ENCODE measurements around the gene RAMP1.
"Not testable (repeated sequence)": the region's sequence is repeated elsewhere in the genome, so short reads cannot be mapped to it uniquely, and the experiment has no call there.

RAMP1 gene

DNA sequence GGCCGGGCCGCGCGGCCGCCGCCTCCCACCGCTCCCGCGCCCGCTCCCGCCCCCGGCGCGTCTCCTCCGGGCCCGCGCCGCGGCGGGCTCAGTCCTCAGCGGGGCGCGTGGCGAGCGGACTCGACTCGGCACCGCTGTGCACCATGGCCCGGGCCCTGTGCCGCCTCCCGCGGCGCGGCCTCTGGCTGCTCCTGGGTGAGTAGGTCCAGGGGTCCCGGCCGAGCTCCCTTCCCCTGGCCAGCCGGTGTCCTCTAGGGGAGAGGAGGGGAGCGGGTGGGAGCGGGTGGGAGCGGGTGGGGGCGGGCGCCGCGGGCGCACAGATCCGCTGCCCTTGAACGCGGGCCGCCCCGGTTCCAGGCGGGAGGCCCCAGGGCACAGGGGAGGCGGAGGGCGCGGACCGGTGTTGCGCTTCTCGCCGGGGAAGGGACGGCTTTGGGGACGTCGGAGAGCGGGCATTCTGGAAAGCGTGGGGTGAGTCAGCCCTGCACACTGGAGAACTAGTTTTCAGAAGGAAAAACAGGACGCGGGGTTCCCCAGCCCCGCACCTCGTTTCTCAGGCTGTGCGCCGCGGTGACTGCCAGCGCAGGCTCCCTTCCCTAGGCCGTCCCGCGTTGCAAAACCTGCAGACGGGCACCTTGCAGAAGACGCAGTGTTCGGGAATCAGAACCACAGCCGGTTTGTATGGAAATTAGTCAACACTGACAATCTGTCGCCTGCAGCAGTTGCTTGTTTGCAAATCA, at the start of gene RAMP1:
Gene RAMP1, plus strand, starts transcription at position 91 of the 740 bp plus-strand sequence. Its CDS starts 53 bp downstream, at position 144.
- DNase-seq = peak; percentile 34 to 52

DNA sequence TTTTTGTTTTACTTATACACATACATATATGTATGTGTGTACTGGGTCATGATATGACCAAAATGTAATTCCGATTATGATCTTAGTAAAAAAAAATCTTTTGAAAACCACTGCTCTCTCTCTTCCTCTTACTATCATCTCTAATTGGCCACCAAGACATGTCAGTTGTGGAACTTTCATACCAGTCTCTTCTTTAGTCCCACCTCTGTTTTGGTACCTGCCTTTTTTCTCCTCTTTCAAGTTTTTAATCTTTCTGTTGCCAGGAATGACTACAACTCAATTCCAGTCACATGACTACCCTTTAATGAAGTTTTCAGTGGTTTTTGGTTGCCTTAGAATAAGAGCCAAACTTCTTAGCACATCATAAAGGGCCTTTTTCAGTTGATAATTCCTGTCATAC, 43.8 kb upstream of the RAMP1 start:
- DNase-seq = no peak

DNA sequence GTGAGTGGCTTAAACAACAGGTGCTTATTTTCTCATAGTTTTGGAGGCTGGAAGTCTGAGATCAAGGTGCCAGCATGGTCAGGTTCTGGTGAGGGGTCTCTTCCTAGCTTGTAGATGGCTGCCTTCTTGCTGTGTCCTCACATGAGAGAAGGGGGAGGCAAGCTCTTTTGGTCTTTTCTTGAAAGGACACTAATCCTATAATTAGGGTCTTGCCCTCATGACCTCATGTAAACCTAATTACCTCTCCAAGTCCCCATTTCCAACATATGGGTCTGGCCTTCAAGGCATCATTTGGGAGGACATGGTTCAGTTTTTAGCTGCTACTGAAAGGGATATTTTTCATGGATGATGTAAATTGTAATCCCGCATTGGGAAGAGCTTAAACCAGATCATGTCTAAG, 42.9 kb upstream of the RAMP1 start:
- no peak for DNase-seq

DNA sequence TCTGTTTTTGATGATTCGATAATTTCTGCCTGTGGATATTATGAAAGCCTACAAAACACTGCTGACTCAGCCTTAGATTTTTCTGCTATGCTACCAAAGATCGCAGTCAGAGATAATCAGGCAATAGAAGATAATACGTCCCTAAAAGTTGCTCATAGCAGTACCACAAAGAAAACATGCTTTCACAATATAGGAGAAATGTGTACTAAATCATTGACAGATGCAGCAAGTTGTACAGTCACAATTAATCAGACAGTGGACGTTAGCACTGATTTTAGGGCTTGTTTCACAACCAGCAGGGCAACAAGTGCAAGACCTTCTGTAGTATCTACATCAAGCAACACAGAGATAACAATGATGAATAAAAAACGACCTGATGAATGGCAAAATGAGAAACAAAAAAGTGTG, 41.4 kb upstream of the RAMP1 start:
- no peak for DNase-seq

DNA sequence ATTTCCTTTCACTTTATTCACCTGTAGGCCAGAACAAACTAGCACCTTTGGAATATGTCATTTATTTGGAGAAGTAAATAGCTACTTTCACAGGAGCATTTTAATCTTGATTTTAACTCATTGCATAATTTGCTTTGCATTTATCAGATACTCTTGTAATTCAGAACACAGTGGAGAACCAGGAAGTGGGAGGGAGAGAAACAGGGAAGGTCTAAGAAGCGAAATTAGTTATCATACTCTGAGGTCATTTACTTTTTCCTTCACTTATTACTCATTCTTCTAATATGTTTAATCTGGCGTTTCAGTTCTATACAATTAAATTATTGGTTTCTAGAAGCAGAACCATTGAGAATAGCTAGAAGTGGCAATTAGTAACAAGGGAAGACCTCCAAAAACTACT, 40.2 kb upstream of the RAMP1 start:
- no peak for DNase-seq

DNA sequence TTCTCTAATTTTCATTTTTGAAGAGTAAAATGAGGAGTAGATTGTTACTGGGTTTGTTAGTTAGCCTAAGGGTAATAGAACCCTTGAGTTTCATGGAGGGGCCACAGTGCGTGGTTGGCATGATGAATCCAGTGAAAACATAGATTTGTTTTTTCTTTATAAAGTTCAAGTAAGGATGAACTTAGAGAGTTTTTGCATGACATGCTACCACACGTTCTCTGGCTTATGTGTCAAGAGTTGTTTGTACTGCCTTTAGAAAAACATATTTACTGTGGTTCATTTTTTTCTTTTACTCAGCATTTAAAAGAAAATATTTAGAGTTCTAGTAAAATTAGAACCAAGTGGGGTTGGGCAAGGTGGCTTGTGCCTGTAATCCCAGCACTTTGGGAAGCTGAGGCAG, 39.0 kb upstream of the RAMP1 start:
- no peak for DNase-seq

DNA sequence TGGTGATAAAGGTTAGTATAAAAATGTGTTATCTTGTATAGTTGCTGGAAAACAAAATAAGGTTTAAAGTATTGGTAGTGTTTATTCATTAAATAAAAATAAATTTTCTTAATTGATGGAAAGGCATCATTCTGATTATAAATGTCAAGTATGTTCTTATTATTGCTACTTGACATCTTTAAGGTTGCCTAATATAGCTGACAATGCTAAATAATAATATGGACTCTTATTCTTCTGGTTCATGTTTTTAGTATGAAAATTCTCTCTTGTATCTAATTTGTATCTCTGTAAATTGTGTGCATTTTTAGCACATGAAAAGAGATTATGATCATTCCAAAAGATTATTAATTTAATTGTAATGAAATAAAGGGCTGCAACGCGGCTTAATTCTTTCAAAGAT, 35.9 kb upstream of the RAMP1 start:
- DNase-seq = no peak

DNA sequence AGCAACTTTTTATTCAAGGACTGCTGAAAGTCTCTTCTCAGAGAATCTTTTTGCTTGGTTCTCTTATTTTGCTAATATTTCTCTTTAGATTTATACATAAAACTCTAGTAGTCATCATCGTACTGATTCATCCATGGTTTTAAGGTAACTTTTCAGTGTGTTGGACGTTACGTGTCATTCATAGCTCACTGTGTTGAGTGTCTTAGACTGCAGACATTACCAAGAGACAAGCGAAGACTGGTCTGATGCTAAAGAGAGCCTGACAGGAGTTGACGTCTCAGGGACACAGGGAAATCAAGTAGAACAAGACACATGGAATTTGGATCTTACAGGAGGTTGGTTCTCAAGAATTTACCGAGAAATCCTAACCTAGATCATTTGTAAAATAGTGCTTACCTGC, 35.3 kb upstream of the RAMP1 start:
- no peak for DNase-seq

DNA sequence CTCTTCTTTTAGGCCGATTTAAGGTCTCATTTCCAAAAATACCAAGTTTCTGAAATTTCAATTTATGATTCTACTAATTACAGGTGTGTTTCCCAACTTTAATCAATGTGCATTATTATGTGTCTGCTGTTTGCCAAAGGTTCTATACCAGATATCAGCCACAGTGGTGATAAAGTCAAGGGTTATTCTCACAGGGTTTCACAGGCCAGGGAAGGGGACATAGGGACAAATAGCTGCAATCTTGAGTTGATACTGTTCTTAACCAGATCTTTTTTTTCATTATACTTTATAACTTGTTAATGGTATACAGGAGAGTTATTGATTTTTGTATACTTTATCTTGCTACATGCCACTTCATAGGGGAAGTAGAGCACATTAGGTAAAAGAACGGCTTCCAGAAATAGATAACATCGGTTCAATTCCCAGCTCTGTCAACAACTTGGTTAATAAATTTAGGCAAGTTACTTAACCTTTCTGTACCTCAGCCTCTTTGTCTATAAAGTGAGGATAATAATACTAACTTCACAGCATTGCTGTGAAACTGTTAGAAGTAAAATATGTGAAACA, 31.9 kb upstream of the RAMP1 start:
- no peak for DNase-seq

DNA sequence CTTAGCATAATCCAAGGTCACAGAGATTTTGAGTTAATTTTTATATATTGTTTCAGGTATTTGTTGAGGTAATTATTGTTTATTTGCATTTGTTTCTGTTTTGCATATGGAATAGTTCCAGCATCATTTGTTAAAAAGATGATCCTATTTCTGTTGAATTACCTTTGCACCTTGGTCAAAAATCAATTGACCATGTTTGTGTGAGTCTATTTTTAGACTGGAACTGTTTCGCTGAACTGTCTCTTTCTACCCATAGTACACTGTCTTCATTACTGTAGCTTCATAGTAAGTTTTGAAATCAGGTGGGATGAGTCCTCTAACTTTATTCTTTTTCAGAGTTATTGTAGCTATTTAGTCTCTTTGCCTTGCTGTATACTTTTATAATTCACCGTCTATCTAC, 28.9 kb upstream of the RAMP1 start:
- DNase-seq = no peak

DNA sequence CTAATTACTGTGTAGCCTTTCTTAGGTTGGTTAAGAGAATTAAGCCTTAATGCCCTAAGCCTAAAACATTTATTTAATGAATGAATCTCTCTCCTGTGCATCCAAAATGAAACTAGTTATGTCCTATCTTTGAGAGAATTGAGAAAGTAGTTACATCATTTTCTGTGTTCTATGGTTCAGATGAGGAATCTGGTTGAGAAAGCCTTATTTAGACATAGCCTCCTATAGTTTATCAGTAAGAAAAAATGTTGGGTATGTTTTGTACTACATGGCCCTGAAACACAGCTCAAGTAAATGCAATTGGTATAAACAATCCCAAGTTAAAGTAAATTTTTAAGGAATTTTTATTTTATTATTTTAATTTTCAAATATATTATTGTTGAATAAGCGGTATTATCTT, 25.9 kb upstream of the RAMP1 start:
- no peak for DNase-seq

DNA sequence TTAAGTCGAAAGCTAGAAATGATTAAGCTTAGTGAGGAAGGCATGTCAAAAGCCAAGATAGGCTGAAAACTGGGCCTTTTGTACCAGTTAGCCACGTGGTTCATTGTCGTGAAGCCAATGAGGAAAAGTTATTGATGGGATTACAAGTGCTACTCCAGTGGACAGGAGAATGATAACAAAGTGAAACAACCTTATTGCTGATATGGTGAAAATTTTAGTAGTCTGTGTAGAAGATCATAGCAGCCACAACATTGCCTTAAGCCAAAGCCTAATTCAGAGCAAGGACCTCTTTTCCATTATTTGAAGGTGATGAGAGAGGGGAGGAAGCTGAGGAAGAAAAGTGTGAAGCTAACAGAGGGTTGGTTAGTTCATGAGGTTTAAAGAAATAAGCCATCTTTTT, 24.1 kb upstream of the RAMP1 start:
- no peak for DNase-seq

DNA sequence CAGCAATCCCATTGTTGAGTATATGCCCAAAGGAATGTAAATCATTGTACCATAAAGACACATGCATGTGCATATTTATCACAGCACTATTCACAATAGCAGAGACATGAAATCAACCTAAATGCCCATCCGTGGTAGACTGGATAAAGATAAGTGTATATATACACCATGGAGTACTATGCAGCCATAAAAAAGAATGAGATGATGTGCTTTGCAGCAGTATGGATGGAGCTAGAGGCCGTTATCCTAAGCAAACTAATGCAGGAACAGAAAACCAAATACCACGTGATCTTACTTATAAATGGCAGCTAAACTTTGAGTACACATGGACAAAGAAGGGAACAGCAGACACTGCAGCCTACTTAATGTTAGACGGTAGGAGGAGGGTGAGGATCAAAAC, 18.4 kb upstream of the RAMP1 start:
- DNase-seq = no peak

DNA sequence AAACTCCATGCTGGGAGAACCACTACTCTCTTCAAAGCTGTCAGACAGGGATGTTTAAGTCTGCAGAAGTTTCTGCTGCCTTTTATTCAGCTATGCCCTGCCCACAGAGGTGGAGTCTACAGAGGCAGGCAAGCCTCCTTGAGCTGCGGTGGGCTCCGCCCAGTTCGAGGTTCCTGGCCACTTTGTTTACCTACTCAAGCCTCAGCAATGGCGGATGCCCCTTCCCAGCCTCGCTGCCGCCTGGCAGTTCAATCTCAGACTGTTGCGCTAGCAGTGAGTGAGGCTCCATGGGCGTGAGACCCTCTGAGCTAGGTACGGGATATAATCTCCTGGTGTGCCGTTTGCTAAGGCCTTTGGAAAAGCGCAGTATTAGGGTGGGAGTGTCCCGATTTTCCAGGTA, 10.5 kb upstream of the RAMP1 start:
- not testable (repeated sequence) for DNase-seq

DNA sequence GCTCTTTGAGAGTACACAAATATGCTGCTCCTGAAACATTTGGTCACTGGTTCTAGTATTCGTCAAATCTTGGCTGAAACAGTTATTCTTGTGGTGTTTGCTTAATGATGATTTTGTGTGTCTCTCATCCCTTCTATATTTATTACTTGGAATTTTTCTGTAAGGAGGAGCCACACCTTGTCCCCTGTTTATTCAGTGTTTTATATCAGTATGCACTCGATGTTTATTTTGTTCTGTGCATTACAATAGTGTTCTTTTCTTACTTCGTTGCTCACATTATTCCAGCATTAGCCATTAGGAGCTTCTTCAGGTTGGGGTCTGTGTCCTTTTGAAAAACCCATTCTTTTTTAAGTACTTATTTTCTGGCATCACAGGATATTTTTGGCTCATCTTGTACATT, 5.1 kb upstream of the RAMP1 start:
- no peak for DNase-seq

DNA sequence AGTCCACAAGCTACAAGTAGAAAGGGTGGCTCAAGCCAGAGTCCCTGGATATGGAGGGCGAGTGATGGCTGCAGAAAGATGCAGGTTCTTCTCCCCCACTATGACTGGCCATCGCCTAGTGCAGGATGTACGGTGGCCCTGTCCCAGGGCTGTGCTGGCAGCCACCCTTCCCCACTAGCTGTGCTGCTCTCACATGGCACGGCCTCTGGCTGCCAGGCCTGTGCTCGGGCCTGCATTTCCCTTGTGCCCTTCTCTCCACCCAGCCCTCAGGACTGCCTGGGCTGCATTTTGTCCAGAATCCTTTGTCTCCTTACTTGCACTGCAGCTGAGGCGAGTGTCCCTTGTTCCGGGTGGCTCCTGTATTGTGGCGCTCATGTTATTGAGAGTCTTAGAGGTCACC, 1.6 kb upstream of the RAMP1 start:
- no peak for DNase-seq

DNA sequence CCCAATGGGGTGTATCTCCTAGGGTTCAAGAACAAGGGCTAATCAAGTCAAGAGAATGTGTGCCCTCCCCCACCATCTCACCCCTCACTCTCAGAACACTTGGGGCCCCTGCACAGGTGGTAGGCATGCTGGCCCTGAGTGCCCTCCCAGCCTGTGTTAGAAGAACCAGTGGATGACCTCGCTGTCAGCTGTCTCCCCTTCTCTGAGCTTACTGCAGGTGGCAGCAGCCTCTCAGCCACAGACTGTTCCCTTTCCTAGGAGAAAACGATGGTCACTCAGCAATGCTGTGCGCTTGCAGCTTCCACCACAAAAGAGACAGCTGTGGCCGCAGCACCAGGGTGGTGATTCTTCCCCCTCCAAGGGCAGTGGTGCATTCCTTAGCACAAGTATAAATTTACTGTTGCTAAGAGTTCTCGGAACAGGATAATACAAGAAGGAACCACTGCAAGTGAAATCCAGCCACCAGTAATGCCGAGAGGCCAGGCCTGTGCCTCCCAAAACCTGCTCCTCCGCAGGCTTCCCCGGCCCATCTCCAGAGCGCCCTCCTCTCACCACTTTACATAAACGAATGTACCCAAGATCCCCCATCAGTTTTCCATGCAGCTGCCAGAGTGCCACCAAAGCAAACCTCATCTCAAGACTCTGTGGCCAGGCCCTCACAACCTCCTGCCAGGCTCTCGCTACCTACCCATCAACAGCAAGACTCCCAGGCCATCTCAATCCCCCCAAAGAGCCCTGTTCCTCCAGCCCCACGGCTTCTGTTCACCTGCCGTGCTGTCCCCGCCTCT, 935 bp upstream of the RAMP1 start:
- DNase-seq = peak; percentile 75 to 92

DNA sequence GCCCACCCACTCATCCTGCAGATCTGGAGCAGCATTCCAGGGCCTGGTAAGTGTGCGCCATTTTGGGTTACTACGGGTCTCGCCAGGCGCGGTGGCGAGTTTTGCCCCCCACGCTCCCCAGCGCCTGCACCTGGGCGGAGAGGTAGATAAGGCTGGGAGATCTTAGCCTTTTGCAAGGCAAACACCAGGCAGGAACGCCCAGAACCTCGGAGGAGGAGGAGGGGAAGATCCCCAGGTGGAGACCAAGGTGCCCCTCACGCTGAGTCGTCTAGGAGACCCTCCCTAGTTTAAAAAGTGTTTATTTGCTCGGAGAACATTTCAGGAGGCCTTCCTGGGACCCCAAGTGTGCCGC, 365 bp upstream of the RAMP1 start:
- no peak for DNase-seq

DNA sequence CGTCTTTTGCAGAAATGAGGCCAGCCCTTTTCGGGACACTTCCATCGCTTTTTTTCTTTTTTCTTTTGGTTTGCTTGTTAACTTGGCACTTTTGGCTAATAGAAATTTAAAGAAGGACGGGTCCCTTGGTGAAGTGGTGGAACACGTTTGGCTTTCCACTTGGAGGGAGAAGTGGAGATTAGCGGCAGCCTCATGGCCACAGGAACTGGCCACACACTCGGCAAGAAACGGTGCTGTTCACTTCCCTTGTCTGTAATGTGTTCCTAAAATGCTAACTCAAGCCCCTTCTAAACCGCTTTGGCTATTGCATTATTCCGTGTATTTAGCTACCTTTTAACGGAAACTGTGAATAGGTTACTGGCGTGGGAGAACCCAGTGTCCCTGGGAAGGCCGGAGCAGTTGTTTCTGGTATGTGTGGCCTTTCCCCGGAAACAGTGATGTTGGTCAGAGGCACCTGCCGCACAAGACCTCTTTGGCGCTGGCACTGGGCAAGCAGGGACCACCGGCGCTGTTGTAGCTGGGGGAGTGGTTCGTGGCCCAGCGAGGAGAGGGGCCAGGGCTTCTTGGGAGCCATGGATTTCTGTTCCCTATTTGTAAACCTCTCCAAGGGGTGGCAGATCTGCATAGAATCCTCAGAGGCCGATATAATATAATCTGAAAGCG, 981 bp downstream of the RAMP1 start:
- no peak for DNase-seq

DNA sequence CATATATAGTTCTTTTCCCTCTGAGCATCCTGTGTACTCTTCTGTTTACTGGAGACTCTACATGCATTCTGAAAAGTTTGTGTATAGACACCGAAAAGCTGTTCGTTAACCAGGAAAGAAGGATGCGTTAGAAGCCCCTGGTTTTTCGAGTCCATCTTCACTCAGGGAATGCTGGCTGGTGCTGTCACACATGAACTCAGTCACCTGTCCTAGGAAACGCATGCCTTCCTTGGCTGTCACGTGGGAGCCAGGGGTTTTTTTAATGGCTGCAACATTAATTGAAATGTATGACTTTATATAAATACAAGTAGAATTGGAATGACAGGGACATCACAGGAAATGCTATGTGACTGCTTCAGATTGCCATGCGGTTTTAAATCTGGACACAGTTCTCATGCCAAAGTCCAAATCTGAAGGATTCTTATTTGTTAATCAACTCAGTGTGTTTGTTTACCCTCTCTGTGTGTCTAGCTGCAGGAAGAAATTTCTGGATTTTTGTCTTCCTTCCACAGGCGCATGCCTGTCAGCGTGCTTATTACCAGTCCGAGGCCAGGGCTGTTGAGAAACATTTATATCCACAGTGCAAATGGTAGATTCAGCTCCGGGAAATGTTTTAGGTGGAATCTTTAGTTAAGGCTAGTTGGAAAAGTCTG, 2.6 kb downstream of the RAMP1 start:
- no peak for DNase-seq

DNA sequence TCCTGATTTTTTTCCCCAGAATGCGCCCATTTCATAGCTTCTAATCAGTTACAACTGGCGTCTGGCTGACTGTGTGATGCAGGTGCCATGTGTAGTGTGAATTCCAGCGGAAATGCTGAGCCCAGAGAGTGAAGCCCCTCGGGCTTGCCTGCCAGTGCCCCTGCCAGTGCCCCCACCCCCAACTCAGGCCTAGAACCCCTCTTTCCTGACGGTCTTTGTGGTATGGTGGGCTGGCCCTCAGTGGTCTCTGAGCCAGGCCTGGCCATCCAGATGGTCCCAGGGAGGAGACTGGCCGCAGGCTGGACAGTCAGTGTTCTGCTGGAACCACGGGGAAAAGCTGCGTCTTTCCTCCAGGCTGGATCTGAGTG, 3.1 kb downstream of the RAMP1 start:
- no peak for DNase-seq

DNA sequence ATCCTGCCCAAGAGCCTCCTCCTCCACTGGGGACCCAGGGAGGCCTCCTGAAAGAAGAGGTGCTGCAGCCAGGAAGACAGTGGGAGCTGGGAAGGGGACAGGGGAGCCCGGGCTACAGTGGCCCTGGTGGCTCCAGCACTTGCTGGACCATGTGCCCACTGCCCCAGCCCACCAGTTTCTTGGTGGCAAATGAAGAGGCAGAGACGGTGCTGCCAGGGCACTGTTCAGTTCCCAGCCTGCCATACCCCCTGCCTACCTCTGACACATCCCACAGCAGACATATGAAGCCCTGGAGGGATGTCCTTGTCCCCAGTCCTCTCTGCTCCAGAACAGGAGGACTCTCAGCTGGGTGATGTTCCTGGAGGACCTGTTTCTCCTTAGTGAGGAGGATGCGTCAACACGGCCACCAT, 3.7 kb downstream of the RAMP1 start:
- no peak for DNase-seq

Measured in hippocampal formation (tissue), 2 donors.